HG03066 (cell line): ENCODE measurements around the gene HOXB1.
"Not testable (repeated sequence)": the region's sequence is repeated elsewhere in the genome, so short reads cannot be mapped to it uniquely, and the experiment has no call there.

Experiments used
- ATAC-seq: cut with Tn5 transposase; IDR thresholded peaks from one replicate; pipeline ENCODE4 v1.9.1; 2021; ENCODE audit warnings: low read depth; ENCODE audit not compliant: unreplicated experiment

Gene HOXB1

GRCh38 chr17:48523010-48523409 lies 7.8 kb downstream of the HOXB1 start:
- ATAC-seq: no peak

- ATAC-seq: no peak
Measured at GRCh38 chr17:48522031-48522653, 8.7 kb downstream of the HOXB1 start.

DNA sequence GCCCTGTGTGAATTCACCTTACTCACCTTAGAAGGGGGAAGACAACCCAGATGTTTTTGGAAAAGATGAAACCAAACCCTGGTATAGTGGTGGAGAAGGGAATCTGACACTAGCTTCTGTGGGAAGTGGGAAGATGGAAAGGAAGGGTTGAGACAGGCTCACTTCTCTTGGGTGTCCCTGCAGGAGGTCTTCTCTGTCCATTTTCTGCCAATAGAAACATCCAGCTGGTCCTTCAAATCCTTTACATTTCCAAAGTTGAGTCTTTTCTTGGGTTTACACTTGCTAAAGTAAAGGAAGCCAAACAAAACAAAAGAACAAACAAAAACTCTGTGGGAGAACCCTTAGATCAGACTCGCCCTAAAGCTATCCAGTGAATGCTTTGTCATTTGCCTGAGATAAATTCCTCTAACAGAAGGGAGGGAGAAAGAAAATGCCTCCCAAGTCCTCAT lies 10.2 kb downstream of the HOXB1 start:
- no peak for ATAC-seq

DNA sequence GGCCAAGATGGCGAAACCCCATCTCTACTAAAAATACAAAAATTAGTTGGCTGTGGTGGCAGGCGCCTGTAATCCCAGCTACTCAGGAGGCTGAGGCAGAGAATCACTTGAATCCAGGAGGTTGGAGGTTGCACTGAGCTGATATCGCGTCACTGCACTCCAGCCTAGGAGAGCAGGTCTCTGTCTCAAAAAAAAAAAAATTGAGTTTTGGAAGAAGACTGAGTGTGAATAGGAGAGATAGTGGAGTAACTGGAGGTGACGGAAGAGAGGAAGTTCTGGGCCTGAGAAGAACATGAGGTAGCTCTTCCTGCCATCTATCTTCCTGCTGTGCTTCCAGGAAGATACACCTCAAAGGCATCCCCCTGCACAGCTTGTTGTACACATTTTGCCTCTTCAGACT lies 11.4 kb downstream of the HOXB1 start:
- ATAC-seq: no peak

DNA sequence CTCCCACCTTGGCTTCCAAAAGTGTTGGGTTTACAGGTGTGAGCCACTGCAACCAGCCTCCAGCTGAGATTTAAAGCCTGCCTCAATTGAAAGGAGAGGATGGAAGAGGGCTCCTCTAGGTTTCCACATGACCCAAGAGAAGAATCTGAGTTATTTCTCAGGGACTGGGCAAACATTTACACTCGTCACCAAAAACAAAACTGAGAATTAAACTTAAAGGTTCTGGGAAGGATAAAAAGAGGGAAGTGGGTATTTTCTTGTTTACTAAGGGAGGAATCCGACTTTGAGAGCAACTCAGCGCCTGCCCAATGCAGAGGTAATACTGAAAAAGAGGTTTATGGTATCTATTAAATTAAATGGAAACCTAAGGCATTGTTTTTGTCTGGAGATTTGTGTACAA lies 13.3 kb downstream of the HOXB1 start:
- no peak for ATAC-seq

GRCh38 chr17:48515925-48516900 lies 14.6 kb downstream of the HOXB1 start:
- no peak for ATAC-seq

DNA sequence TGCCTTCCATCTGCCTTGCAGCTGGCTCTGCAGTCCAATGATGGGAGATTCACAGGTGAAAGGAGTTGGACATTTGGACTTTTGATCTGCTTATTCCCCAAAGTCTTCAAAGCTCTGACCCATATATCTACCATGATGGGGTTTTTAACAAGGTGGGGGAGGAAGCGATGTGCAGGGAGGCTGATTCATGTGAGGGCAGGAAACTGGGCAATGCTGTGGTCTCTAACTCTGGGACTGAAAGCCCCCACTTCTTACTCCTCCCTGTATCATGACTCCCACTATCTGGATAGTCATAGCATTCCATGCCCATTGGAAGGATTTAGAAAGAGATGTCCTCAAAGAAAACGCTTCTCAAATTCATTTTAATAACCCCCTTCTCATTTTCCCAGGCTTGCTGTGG lies 16.3 kb downstream of the HOXB1 start:
- no peak for ATAC-seq

- no peak for ATAC-seq
Measured at GRCh38 chr17:48513666-48514455, 16.9 kb downstream of the HOXB1 start.

GRCh38 chr17:48513097-48513496 lies 17.7 kb downstream of the HOXB1 start:
- ATAC-seq: no peak

DNA sequence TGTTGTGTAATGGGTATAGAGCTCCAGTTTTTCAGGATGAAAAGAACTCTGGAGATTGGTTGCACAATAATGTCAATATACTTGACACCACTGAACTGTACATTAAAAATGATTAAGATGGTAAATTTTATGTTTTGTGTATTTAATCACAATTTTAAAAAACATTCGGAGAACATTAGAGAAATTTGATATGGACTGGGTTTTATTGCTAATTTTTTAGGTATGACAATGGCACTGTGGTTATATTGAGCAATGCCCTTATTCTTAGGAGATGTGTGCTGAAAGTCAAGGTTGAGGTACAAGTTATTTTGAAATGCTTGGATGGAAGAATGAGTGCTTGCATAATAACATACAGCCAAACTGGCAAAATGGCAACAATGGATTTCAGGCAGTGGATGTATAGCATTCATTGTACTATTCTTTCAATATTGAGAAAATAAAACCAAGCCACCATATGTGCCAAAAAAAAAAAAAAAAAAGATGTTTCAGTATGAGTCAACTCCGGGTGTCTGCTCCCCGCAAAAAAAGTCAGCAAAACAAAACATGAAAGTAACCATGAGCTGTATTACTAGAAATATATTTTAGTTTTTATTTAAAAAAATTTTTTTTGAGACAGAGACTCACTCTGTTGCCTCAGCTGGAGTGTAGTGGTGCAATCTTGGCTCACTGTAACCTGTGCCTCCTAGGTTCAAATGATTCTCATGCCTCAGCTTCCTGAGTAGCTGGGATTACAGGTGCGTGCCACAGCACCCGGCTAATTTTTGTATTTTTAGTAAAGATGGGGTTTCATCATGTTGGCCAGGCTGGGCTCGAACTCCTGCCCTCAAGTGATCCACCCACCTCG lies 19.8 kb downstream of the HOXB1 start:
- no peak for ATAC-seq

- ATAC-seq: no peak
Measured at GRCh38 chr17:48510381-48510760, 20.4 kb downstream of the HOXB1 start.

GRCh38 chr17:48509708-48510107 lies 21.1 kb downstream of the HOXB1 start:
- ATAC-seq: not testable (repeated sequence)

DNA sequence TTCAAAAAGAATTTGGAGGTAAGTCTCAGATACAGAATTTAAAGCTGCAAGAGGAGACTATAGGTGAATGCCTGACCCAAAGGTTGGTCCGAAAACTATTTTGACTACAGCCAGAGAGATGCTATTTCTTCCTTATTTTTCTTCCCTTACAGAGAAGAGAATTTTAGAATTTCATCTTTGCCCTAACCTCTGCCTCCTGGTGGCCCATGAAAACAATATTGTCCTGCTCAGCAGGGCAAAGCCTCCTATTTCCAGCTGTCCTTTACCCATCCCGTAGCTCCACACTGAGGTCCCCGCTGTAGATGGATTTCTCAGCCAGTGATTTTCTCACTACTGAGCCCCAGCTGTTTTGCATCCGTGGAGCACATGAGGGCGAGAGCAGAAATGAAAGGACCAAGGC lies 24.6 kb downstream of the HOXB1 start:
- ATAC-seq: no peak

GRCh38 chr17:48505788-48506187 lies 25.0 kb downstream of the HOXB1 start:
- peak; percentile 72 for ATAC-seq

- ATAC-seq: no peak
Measured at GRCh38 chr17:48504953-48505352, 25.9 kb downstream of the HOXB1 start.

DNA sequence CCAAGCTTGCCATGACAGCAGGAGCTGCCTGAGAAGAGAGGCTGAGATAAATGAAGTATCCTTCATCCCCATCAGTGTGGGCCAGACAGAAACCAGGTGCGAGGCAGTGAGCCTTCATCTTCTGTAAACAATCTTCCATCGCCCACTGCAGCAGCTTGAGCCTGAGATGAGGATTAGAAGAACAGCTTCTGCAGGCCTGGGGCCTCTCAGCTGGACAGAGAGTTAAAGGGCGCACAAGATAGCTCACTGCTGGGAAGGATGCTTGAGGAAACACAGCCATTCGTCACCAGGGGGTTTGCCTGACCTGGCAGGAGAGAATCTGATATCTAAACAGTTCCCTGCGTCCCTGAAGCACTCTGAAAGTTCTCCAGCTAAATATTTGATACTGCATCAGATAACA lies 27.1 kb downstream of the HOXB1 start:
- ATAC-seq: no peak

DNA sequence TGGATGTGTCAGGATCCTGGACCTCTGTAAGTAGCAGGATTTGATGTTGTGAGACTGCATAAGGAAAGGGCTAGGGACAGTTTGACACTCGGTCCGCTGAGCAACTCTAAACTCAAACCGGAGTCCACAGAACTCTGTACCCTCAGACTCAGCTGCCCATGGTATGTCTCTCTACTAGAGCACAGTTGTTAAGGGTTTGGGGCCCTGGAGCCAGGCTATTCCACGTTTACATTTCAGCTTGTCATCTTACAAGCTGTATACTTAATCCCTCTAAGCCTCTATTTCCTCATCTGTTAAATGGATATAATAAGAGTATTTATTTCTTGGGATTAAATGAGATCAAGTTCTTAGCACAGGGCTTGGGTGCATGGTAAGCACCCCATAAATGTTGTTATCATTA lies 27.9 kb downstream of the HOXB1 start:
- ATAC-seq: no peak

DNA sequence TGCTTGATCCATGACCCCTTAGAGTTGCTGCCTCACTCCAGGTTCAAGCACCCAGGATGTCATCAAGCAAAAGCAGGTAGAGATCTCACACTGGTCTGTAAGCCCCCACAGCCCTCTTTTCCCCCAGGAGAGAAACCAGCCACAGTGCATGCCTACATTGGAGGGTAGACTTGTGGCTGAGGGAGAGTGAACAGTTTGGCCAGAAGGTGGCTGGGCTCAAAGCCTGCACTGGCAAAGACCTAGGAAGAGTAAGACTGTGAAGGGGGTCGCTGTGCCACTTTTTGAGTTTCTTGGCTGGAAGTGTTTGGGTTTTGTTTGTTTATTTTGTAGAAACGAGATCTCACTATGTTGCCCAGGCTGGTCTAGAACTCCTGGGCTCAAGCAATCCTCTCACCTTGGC lies 28.5 kb downstream of the HOXB1 start:
- no peak for ATAC-seq

DNA sequence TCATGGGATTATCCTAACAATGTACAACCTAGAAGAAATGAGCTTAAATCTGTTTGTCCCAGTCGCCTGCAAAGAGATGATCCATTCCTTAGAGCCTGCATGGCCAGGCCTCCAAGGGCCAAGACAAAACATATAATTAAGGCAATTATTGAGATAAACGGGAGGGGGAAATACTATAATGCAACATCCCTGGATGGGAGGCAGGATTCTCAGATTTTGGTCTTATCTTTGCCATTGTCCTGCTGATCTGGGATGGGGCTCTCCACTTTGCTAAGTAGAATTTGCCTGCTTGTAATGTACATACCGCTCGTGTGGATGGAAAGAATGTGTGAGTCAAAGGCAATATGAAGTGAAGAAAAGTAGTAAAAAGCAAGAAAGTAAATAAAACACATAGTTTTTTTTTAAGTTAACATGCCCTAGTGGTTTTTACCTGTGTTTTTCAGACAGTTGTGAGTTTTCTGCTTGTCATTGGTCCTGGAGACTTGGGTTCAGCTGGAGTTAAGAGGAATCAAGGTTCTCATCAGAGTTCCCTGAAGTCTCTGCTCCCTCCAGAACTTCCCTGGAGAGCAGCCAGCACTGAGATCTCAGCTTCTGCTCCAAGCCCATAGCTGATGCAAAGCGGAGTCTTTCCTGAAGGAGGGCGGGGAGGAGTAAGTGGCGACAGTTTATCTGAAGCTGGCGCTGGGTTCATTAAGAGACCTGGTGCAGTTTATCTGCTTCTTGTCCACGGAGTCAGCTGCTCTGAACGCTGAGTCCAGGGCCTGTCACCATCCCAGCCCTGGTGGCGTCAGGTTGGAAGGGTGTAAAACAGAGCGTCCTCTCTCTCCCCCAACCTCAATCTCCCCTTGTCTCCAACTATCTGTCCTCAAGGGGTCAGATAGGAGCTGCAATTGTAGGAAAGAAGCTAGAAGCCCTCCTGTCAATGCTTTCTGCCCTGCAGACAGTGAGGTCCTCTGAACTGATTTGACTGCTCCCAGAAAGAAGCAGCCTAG lies 30.1 kb downstream of the HOXB1 start:
- ATAC-seq: no peak
